Measurements from ENCODE around the gene RTN4RL1. TPM values are rescaled to one million over a fixed set of nuclear protein-coding genes. Genes with fewer than 3 reads are reported as not detected.

The RTN4RL1 gene
- total and polyA plus RNA-seq, 12 donors, result 1.3 to 9.4 (median 6.1) TPM

- intact Hi-C loops (cut with DNase I), result no loop called here
- TF ChIP-seq CTCF (IDR thresholded peaks at IDR 0.05) (no peak), POLR2A (IDR thresholded peaks at IDR 0.05) (no peak)
- H3K27me3 ChIP-seq, result no peaks in the 10 kb centered on the region
- peak overlapping the region in 4 of 5 donors; percentile 5 to 88 (median 64) for H3K27ac ChIP-seq
- H3K9me3 ChIP-seq (replicated peaks in 1 of 3), result no peaks in the 10 kb centered on the region
- DNase-seq, result no peak
- 54 to 79% (median 63%) methylated on average over 5 of the region's 5 CpGs for WGBS, 4 donors
- no peak overlapping the region for H3K4me3 ChIP-seq
- peaks cover 6 to 47% of the 10 kb centered on the region in 2 donors for H3K4me1 ChIP-seq (replicated peaks in 1 of 2)
- peaks cover 0 to 21% of the 10 kb centered on the region in 2 donors for H3K36me3 ChIP-seq (replicated peaks in 1 of 2)
Measured at GRCh38 chr17:2064147-2064489, 39.0 kb upstream of the RTN4RL1 start.

- Histone ChIP-seq H3K9me3 (replicated peaks in 1 of 3) (no peaks in the 10 kb centered on the region), H3K27me3 (no peaks in the 10 kb centered on the region), H3K4me1 (replicated peaks in 1 of 2) (peaks cover 6 to 40% of the 10 kb centered on the region in 2 donors), H3K36me3 (replicated peaks in 1 of 2) (peaks cover 0 to 20% of the 10 kb centered on the region in 2 donors), H3K27ac (peak overlapping the region in 4 of 5 donors; percentile 5 to 88 (median 64)), H3K4me3 (no peak overlapping the region)
- DNase-seq, result peak in 1 of 7 donors; percentile 68
- no peak for TF ChIP-seq POLR2A (IDR thresholded peaks at IDR 0.05)
- TF ChIP-seq CTCF (IDR thresholded peaks at IDR 0.05), result no peak
- intact Hi-C loops (cut with DNase I), result no loop called here
- 74 to 77% (median 75%) methylated on average over 16 of the region's 16 CpGs for WGBS, 4 donors
Measured at GRCh38 chr17:2063261-2064146, 38.4 kb upstream of the RTN4RL1 start.

- no peaks in the 10 kb centered on the region for H3K9me3 ChIP-seq (replicated peaks in 1 of 3)
- DNase-seq, result peak in 1 of 7 donors; percentile 57
- peaks cover 0 to 32% of the 10 kb centered on the region in 2 donors for H3K4me1 ChIP-seq (replicated peaks in 1 of 2)
- no peaks in the 10 kb centered on the region for H3K27me3 ChIP-seq
- peaks cover 0 to 14% of the 10 kb centered on the region in 2 donors for H3K36me3 ChIP-seq (replicated peaks in 1 of 2)
- TF ChIP-seq POLR2A (IDR thresholded peaks at IDR 0.05) (no peak), CTCF (IDR thresholded peaks at IDR 0.05) (no peak)
- H3K4me3 ChIP-seq, result no peak overlapping the region
- intact Hi-C loops (cut with DNase I), result no loop called here
- WGBS, 4 donors, result 60 to 66% (median 64%) methylated on average over 9 to 11 of the region's 11 CpGs
- peak overlapping the region in 4 of 5 donors; percentile 16 to 88 (median 50) for H3K27ac ChIP-seq
Measured at GRCh38 chr17:2062571-2063183, 37.5 kb upstream of the RTN4RL1 start.

- H3K9me3 ChIP-seq (replicated peaks in 1 of 3), result no peaks in the 10 kb centered on the region
- WGBS, 4 donors, result 78 to 96% (median 85%) methylated on average over 10 to 17 of the region's 17 CpGs
- peaks cover 0 to 23% of the 10 kb centered on the region in 2 donors for H3K4me1 ChIP-seq (replicated peaks in 1 of 2)
- H3K36me3 ChIP-seq (replicated peaks in 1 of 2), result peaks cover 0 to 14% of the 10 kb centered on the region in 2 donors
- no peak for TF ChIP-seq CTCF (IDR thresholded peaks at IDR 0.05)
- TF ChIP-seq POLR2A (IDR thresholded peaks at IDR 0.05), result no peak
- intact Hi-C loops (cut with DNase I), result no loop called here
- H3K27me3 ChIP-seq, result no peaks in the 10 kb centered on the region
- DNase-seq, result peak in 1 of 7 donors; percentile 54
- H3K27ac ChIP-seq, result peak overlapping the region in 4 of 5 donors; percentile 35 to 88 (median 64)
- no peak overlapping the region for H3K4me3 ChIP-seq
Measured at GRCh38 chr17:2061441-2061958, 36.4 kb upstream of the RTN4RL1 start.
